22Rv1 (cell line): ENCODE measurements around the gene CDRT15.

Experiments
- ZFX ChIP-seq: fragments of 450-650 bp; IDR thresholded peaks from 2 replicates; pipeline ENCODE4 v1.6.1; 2017; ENCODE audit warnings: antibody characterized with exemption, borderline replicate concordance
- TF ChIP-seq, protein P1 (sequence below): fragments of 450-650 bp; IDR thresholded peaks from 2 replicates; pipeline ENCODE4 v1.5.1; 2017; ENCODE audit warnings: mild to moderate bottlenecking

DNA sequence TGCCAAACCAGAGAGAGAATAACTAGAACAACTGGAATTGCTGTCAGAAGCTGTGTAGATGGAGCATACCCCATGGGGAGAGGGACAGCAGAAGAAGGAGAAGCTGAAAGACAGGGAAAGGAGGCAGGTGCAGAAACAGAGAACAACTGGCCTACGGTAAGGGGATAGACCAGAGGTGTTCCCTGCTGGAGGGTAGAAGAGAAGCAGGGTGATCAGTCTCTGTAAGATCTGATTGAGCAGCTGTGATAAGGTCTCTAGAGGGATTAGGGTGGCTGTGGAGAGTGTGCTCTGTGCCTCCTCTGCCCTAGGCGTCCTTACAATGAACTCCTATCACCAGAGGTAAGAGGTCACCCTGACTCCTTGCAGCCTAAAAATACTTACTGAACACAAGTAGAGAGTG is 33.8 kb upstream of the CDRT15 start:
- TF ChIP-seq, protein P1, sequence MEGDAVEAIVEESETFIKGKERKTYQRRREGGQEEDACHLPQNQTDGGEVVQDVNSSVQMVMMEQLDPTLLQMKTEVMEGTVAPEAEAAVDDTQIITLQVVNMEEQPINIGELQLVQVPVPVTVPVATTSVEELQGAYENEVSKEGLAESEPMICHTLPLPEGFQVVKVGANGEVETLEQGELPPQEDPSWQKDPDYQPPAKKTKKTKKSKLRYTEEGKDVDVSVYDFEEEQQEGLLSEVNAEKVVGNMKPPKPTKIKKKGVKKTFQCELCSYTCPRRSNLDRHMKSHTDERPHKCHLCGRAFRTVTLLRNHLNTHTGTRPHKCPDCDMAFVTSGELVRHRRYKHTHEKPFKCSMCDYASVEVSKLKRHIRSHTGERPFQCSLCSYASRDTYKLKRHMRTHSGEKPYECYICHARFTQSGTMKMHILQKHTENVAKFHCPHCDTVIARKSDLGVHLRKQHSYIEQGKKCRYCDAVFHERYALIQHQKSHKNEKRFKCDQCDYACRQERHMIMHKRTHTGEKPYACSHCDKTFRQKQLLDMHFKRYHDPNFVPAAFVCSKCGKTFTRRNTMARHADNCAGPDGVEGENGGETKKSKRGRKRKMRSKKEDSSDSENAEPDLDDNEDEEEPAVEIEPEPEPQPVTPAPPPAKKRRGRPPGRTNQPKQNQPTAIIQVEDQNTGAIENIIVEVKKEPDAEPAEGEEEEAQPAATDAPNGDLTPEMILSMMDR, result no peak
- no peak for TF ChIP-seq ZFX
